SU-DHL-6 (cell line): ENCODE results near the gene PTBP3.

Experiments used
- H2AFZ ChIP-seq: fragments of 200-600 bp; sonication (generic); 2 replicates; pipeline ENCODE4 v1.6.1; 2014; ENCODE audit warnings: low read depth, mild to moderate bottlenecking, moderate library complexity, mixed read lengths, antibody characterized with exemption, low read length; ENCODE audit not compliant: severe bottlenecking
- H3F3A ChIP-seq: fragments of 200-600 bp; shearing (Covaris generic); 2 replicates; pipeline ENCODE4 v1.6.0; 2016; ENCODE audit warnings: antibody characterized with exemption, mild to moderate bottlenecking; ENCODE audit not compliant: insufficient read depth
- H3K27ac ChIP-seq: fragments of 200-600 bp; sonication (generic); 2 replicates; pipeline ENCODE4 v1.5.1; 2016; ENCODE audit warnings: low read depth, mild to moderate bottlenecking, low read length, moderate library complexity, mixed read lengths
- H3K27me3 ChIP-seq: fragments of 200-600 bp; sonication (generic), shearing (Covaris generic); 2 replicates; pipeline ENCODE4 v1.6.0; 2014; ENCODE audit warnings: mild to moderate bottlenecking, low read length
- H3K36me3 ChIP-seq: fragments of 200-600 bp; sonication (generic); 2 replicates; pipeline ENCODE4 v1.6.1; 2014; ENCODE audit warnings: mild to moderate bottlenecking, low read length, mixed read lengths
- H3K4me2 ChIP-seq: fragments of 300-600, 200-600 bp; shearing (Covaris generic), sonication (generic); 2 replicates; pipeline ENCODE4 v1.6.0; 2014; ENCODE audit warnings: low read length, low read depth, mild to moderate bottlenecking; ENCODE audit not compliant: poor library complexity, severe bottlenecking
- H3K4me3 ChIP-seq: fragments of 200-600 bp; sonication (generic); 2 replicates; pipeline ENCODE4 v1.5.1; 2014; ENCODE audit warnings: antibody characterized with exemption, low read length, mild to moderate bottlenecking, mixed read lengths; ENCODE audit not compliant: insufficient read depth, poor library complexity, severe bottlenecking
- H3K79me2 ChIP-seq: fragments of 200-600 bp; sonication (generic); 2 replicates; pipeline ENCODE4 v1.6.1; 2014; ENCODE audit warnings: mild to moderate bottlenecking, low read length, moderate library complexity; ENCODE audit not compliant: insufficient read depth
- H3K9ac ChIP-seq: fragments of 200-600 bp; sonication (generic); 2 replicates; pipeline ENCODE4 v1.7.0; 2014; ENCODE audit warnings: mild to moderate bottlenecking, low read length
- H3K9me2 ChIP-seq: fragments of 200-600 bp; sonication (generic); replicated peaks from 2 replicates; pipeline ENCODE4 v1.6.1; 2014; ENCODE audit warnings: low read length; ENCODE audit not compliant: insufficient read depth
- H3K9me3 ChIP-seq: fragments of 200-600 bp; sonication (generic); 2 replicates; pipeline ENCODE4 v1.6.1; 2014; ENCODE audit warnings: low read length, mixed read lengths; ENCODE audit not compliant: insufficient read depth
- H4K20me1 ChIP-seq: fragments of 200-600 bp; sonication (generic); 2 replicates; pipeline ENCODE4 v1.6.1; 2014; ENCODE audit warnings: low read depth, mild to moderate bottlenecking, antibody characterized with exemption, low read length, moderate library complexity, mixed read lengths
- CTCF ChIP-seq: fragments of 200-600 bp; sonication (generic); IDR thresholded peaks from one replicate; pipeline ENCODE4 v1.5.1; 2017; ENCODE audit warnings: antibody characterized with exemption, mild to moderate bottlenecking, low read length, moderate library complexity; ENCODE audit not compliant: insufficient read depth, poor library complexity, severe bottlenecking
- EZH2phosphoT487 ChIP-seq: fragments of 200-600 bp; sonication (generic), shearing (Covaris generic); conservative IDR thresholded peaks from 2 replicates; pipeline ENCODE4 v1.6.1; 2018; ENCODE audit warnings: mild to moderate bottlenecking, antibody characterized with exemption, low read length, moderate library complexity, mixed read lengths

The PTBP3 gene

GRCh38 chr9:112175796-112176315, 157.6 kb downstream of the PTBP3 start:
- Histone ChIP-seq H3K4me3 (no peak overlapping the region), H3F3A (no peaks in the 10 kb centered on the region), H3K4me2 (no peak overlapping the region), H3K79me2 (no peaks in the 10 kb centered on the region), H3K27me3 (no peaks in the 10 kb centered on the region), H2AFZ (no peak overlapping the region), H3K9me2 (no peaks in the 10 kb centered on the region), H3K9me3 (no peaks in the 10 kb centered on the region), H4K20me1 (no peaks in the 10 kb centered on the region), H3K9ac (0 out of 2 replicates have a peak overlapping the region, but pooled peaks have one; percentile 57), H3K36me3 (no peaks in the 10 kb centered on the region), H3K27ac (no peak overlapping the region)
- TF ChIP-seq CTCF (no peak), EZH2phosphoT487 (no peak)

DNA sequence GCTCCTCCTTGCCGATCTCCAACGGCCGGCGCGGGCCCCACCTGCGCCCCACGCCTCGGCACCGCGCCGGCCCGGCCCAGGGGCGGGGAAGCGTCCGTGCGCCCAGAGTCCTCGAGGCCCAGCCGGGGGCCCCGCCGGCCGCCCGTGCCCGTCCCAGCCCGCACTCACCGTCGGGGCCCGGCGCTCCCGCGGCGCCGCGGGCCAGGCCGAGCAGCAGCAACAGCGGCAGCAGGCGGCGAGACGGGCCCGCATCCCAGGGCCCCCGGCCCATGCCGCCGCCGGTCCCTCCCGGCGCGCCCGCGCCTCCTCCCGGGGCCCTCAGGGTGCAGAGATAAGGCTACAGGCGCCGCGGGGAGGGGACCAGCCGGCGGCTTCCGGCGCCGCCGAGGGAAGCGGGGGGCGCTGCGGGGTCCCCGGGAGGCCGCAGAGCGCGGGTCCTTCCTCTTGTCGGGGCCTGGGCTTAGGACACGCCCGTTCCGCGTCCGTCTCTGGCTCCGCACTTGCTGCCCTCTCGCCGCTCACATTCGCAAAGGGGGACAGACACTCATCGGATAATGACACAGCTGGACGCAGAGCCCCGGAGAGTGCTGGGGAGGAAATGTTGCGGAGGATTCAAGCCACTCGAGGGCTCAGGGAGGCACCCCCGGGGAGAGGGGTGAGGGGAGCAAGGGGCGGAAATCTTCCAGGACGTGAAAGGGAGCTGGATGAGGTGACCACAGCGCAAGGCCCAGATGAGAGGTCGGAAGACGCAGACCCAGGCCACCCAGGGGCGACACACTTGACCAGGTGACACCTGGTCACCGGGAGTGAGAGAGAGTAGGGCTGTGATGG, 158.2 kb downstream of the PTBP3 start, which contains the start of gene SUSD1:
TSS of gene SUSD1 (minus strand) at position 333 of the 831 bp plus-strand sequence. CDS start at position 271, 62 bp downstream.
- Histone ChIP-seq H3K9ac (peak within 1 kb of the TSS; percentile 57), H3K27me3 (no peaks in the 10 kb centered on the region), H3K36me3 (no peaks in the 10 kb centered on the region), H2AFZ (peak within 1 kb of the TSS; percentile 73), H3K4me3 (peak within 1 kb of the TSS; percentile 57), H3K9me2 (no peaks in the 10 kb centered on the region), H3K9me3 (no peaks in the 10 kb centered on the region), H3F3A (no peaks in the 10 kb centered on the region), H4K20me1 (no peaks in the 10 kb centered on the region), H3K4me2 (peak within 1 kb of the TSS; percentile 71), H3K27ac (no peak within 1 kb of the TSS), H3K79me2 (no peaks in the 10 kb centered on the region)
- TF ChIP-seq CTCF (no peak), EZH2phosphoT487 (no peak)

DNA sequence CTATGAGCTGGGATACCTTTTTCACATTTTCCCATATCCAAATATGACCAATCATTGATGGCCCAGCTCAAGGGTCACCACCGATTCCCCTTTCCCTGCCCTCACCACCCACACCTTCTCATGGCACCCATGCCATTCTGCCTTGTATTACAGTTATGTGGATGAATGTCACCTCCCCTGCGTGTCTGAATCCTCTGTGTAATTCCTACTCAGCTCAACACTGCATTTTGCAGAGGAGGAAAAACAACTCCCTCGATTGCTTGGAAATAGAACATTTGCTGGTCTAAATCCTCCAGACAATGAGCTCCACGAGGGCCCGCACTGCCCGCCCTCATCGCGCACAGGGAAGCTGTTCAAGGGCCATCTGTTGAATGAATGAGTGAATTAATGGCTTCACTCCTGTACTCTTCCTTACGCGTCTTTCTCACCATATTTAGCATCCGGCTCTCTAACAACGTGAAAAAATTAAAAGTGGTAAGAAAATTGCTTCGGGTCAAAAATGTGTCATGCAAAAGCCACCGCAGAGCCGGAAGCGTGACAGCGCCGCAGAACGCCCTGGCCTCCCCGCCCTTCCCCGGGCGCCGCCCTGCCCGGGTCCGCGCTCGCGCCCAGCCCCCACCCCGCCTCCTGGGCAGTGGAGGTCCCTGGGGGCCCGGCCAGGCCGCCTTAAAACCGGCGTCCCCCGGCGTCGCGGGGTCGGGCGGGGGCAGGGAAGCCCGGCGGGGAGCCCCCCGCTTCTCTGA, 159.0 kb downstream of the PTBP3 start:
- Histone ChIP-seq H3K9ac (peak overlapping the region; percentile 57), H3K79me2 (no peaks in the 10 kb centered on the region), H3F3A (no peaks in the 10 kb centered on the region), H3K9me3 (no peaks in the 10 kb centered on the region), H4K20me1 (no peaks in the 10 kb centered on the region), H3K36me3 (no peaks in the 10 kb centered on the region), H2AFZ (peak overlapping the region; percentile 73), H3K27ac (no peak overlapping the region), H3K4me3 (peak overlapping the region; percentile 57), H3K4me2 (peak overlapping the region; percentile 71), H3K27me3 (no peaks in the 10 kb centered on the region), H3K9me2 (no peaks in the 10 kb centered on the region)
- TF ChIP-seq CTCF (no peak), EZH2phosphoT487 (no peak)
